GM18858 (cell line): ENCODE data around the gene TNRC18.
"Not testable (repeated sequence)": the region's sequence is repeated elsewhere in the genome, so short reads cannot be mapped to it uniquely, and the experiment has no call there.

Experiments used
- ATAC-seq: cut with Tn5 transposase; IDR thresholded peaks from one replicate; pipeline ENCODE4 v1.9.1; 2021; ENCODE audit not compliant: unreplicated experiment

The TNRC18 gene

DNA sequence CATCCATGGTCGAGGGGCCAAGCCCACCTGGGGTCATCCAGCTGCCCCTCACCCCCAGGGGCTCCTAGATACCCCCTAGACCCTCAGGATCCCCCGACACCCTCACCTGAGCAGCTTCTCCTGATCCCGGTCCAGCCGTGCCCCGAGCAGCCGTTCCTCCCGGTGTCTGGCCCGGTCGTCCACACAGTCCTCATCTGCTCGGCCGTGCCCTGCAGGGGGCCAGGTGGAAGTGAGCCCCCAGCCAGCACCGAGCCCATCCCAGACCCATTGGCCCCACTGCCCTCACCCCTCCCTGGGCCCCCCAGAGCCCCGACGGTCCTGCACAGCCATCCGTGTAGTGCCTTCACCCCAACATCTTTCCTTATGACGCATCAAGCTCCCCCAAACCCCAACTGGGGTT lies 45.8 kb downstream of the TNRC18 start:
- ATAC-seq: no peak

DNA sequence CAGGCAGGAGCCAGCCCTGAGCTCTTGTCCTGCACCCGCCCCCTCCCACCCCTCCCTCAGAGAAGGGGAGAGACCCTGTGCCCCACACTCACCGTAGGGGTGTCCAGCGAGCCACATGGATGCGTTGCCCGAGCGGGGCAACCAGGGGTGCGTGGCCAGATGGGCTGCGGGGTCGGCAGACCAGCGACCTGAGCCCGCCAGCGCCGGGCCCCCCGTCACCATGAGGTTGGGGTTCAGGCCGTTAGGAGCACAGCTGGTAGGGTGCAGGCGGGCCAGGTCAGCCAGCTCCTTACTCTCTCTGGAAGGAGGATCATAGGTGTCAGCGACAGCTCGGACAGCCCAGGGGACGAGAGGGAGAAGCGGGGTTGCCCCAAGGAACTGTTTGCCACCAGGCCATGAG lies 46.4 kb downstream of the TNRC18 start:
- ATAC-seq: no peak

DNA sequence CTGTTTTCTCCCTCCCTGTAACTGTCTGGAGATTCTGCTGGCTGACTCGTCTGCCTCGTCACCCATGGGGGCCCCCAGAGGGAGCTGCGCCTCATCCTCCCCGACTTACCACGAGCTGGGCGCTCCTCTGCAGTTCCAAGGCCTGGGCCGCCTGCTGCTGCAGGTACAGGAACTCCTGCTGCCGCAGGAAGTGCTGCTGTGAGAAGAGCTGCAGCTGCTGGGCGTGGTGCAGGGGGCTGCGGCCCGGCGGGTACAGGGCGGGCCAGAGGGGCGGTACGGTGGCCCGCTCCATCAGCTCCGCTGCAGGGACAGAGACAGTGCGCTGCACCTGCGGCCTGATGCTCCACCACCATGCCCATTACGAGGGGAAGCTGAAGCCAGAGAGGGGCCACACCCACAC lies 47.7 kb downstream of the TNRC18 start:
- ATAC-seq: no peak

DNA sequence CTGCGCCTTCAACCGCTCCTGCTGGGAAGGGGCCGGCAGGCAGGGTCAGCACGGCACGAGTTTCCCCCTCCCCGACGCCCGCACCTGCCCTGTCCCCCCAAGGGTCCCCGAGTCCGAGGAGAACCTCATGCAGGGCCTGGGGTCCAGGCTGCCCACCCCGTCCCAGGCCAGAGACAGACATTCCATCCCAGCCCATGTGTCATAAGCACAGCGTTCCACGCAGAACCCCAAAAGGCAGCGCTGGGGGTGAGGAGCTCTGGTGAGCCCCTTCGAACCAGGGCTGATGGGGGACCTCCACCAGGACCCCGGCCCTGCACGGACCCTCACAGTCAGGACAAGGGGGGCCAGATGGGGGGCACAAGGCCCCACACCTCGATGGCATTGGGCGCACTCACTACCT lies 49.2 kb downstream of the TNRC18 start:
- ATAC-seq: no peak

DNA sequence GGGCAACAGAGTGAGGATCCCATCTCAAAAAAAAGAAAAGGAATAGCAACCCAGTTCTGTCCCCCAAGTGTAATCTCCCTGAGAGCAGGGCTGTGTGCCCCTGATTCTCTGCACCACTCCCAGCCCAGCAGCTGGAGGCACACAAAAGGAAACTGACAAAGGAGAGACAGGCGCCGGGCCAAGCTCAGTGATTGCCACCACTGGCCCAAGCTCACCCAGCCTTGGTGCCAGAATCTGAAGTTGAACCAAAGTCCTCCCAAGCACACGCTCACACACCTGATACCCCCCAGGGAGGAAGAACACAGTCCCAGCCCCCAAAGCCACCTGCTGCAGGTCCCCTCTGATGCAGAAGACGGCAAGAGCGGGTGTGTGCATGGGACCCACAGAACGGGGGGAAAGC lies 50.3 kb downstream of the TNRC18 start:
- no peak for ATAC-seq

DNA sequence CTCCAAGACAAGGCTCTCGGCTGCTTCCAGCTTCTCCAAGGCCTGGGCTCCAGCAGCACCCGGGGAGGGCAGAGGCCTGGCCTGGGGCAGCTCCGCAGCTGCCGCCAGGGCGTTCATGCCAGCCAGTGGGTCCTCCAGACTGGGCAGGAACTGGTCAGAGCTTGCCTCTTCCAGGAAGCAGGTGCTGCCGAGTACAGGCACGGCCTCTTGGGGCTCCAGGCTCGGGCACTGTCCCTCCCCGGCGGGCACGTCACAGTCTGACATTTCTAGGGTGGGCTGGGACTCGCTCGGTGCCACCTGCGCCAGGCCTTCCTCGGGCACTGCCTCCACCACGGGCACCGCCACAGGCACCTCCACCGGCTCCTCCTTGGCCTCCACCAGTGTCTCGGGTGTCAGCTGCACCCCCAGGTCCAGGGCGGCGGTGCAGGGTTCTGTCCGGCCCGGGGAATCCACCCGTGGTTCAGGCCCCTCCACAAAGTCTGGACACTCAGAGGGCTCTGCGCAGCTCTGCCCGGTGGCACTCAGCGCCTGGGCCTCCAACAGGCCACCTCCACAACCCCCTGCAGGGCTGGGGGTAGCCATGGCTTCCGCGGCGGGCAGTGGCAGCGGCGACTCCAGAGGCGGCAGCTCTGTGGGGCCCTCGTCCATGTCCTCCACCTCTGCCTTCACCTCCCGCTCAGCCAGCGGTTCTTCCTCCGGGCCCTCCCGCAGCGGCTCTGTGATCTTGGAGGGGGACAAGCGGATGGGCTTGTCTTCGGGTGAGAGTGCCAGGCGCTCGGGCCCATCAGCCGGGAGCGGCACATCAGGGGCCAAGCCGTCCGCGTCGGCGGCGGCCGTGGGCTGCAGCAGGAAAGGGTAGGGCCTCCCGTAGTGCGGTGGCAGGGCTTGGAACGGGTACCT lies 52.9 kb downstream of the TNRC18 start:
- no peak for ATAC-seq

DNA sequence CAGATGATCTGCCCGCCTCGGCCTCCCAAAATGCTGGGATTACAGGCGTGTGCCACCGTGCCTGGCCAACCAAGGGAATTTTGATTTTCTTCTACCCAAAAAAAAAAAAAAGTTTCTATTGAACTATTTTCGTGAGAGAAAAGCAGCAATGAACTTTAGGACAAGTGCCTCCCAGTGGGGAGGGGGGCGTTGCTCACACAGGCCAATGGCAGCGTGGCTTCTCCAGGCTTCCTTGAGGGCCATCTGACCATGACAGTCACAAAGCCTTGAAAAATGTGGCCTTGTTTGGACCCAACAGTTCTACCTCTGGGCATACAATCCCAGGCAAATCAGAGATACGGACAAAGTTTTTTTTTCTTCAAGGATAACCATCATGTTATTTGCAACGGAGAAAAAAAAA lies 56.0 kb downstream of the TNRC18 start:
- no peak for ATAC-seq

DNA sequence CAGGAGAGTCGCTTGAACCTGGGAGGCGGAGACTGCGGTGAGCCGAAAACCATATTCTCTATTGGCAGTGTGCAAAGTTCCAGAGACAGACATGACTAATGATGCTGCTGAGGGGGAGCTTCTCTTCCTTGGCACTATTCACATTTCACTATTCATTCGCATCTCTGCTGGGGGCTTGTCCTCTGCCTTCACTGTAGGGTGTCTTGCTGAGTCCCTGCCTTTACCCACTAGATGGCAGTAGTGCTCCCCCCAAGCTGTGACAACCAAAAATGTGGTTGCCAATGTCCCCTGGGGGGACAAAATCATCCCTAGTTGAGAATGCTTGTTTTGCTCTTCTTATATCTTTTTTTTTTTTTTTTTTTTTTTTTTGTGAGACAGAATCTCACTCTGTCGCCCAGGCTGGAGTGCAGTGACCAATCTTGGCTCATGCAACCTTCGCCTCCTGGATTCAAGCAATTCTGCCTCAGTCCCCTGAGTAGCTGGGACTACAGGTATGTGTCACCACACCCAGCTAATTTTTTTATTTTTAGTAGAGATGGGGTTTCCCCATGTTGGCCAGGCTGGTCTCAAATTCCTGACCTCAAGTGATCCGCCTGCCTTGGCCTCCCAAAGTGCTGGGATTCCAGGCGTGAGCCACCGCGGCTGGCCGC lies 57.5 kb downstream of the TNRC18 start:
- ATAC-seq: peak; percentile 62

DNA sequence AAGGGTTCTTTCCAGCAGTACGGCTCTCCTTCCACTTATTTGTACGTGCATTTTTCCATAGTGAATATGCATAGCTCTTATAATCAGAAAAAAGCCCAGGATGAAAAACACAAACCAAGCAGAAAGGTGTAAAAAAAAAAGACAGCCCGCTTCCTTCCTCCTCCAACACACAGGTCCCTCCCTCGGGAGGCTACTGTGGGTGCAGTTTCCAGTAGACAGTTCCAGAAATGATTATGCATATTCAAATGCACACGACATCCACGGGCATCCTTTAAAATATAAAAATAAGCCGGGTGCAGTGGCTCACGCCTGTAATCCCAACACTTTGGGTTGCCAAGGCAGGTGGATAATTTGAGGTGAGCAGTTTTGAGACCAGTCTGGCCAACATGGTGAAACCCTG lies 59.9 kb downstream of the TNRC18 start:
- ATAC-seq: no peak

DNA sequence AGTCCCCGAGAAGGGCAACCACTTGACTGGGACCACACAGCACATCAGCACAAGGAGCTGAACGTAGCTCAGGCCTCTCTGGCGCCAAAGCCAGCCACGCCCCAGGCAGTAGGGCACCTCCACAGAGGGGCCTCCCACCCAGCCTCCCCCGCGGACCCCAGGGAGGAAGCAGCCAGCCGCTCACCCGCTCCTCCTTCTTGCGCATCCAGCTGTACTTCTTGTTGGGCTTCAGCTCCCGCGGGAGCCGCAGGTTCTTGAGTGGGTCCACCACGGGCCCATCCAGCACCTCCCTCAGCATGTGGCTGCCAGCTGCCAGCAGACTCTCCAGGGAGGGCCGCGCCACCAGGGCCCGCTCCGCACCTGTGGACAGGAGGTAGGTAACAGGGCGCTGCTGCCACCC lies 61.2 kb downstream of the TNRC18 start:
- no peak for ATAC-seq

DNA sequence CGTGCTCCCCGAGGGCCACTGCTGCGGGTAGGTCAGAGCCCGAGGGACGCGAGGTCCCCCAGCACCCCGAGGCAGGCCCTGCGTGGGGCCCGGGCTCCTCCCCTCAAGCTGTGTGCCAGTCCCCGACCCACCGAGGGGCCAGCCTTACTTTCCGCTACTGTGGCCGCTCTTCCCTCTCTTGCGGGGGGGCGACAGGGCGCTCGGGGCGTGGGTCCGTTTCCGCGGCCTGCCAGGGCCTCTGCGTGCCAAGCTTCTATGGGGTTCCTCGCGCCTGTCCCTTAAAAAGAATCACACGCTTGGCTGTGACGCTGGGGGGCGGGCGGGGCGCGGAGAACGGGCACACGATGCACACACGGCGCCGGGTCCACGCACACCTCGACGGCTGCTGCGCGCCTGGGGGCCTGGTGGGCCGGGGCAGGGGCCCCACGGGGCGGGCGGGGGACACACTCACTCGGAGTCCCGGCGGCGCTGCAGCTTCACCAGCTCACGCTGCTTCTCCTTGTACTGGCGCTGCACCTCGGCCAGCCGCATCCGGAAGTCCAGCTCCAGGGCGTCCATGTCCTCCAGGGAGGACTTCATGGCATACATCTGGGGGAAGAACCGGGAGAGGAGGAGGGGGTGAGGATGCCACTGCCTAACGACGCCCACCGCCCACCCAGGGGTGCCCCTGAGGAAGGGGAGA lies 62.0 kb downstream of the TNRC18 start:
- ATAC-seq: no peak

DNA sequence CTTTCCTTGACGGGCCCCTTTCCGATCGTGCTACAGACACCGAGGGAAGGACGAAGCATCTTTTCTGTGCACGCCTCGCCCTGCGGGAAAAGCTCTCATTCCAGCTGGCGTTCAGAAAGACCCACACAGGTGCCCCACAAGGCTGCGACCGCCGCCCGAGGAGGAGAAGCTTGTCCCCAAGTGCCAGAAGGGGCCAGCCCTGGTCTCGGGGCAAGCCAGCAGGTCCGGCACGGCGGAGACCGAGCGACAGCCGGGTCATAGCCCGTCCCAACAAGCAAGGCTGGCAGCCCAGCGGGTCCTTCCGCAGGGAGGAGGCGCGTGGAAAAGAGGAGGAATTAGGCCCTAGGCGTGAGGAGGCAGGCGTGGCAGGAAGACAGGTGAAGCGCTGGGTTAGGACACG lies 62.7 kb downstream of the TNRC18 start:
- ATAC-seq: no peak

DNA sequence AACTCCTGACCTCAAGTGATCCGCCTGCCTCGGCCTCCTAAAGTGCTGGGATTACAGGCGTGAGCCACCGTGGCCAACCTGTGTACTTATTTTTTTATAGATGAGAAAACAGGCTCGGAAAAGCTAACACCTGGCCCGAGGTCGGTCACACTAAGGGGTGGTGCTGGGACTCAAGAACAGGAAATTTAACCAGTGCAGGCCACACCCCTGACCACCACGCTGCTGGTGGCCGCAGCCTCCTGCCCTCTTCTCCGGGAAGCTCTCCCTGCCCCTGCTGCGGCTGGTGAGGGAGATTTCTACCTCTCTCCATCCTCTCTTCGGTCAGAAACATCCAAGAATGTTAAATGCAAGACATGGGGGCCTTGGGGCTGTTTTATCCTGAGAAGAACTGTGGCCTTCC lies 63.2 kb downstream of the TNRC18 start:
- ATAC-seq: no peak

DNA sequence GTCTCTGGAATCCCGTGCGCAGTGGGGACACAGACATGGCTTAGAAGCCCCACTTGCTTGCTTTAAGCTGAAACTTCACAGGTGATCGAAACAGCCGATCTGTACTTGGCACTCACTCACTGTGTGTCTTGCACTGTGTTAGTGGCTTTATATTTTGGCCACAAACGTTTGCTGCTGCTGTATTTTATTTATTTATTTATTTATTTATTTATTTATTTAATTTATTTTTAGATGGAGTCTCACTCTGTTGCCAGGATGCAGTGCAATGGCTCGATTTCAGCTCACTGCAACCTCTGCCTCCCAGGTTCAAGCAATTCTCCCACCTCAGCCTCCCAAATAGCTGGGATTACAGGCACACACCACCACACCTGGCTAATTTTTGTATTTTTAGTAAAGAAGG lies 63.6 kb downstream of the TNRC18 start:
- not testable (repeated sequence) for ATAC-seq

DNA sequence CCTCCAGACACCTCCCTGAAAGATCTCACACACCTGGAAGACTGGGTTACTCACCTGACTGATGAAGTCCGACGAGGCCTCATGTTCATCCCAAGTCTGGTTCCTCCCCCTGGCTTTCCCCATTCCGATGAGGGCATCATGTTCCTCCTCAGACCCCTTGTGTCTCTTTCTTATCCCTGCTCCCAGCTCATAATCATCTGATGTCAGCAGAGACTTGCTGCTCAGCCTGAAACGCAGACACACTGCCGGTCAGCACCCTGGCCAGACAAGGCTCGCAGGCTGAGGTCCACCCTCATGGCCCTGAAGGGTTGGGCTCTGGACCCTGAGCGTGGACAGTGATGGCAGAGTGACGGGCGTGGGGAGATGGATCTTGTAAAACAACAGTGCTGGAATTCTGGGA lies 64.3 kb downstream of the TNRC18 start:
- ATAC-seq: no peak

DNA sequence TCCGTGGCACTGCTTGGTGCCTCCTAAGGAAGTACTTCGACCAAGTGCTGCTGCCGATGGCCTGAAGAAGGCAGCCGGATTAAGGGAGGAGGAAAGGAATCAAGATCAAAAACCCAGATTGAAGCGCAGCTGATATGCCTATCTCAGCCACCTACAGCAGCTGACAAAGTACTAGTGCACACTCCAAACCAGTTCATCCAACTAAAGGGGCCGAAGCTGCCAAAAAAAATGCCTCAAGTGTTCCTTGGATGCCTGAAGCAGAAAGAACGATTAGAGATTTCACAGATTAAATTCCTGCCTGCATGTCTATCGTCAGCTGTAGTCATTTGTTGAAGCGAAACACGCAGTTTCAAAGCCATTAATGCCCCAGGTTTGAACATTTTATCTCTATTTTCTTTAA lies 65.7 kb downstream of the TNRC18 start:
- no peak for ATAC-seq

DNA sequence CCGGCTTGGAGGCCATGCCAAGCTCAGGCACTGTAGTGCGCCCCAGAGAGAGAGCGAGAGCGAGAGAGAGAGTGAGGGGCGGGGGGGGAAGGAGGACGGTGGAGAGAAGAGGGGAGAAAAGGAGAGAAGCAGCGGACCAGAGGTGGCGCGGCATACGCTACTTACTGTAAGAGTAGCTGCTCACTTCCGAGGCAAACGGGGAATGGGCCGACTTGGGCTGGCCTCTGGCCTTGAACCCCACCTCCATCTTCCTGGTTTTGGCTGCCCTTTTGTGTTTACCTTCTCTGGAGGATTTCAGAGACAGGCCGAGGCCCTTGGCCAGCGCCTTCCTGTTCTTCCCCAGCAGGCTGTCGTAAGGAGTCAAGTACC lies 66.9 kb downstream of the TNRC18 start:
- ATAC-seq: no peak

DNA sequence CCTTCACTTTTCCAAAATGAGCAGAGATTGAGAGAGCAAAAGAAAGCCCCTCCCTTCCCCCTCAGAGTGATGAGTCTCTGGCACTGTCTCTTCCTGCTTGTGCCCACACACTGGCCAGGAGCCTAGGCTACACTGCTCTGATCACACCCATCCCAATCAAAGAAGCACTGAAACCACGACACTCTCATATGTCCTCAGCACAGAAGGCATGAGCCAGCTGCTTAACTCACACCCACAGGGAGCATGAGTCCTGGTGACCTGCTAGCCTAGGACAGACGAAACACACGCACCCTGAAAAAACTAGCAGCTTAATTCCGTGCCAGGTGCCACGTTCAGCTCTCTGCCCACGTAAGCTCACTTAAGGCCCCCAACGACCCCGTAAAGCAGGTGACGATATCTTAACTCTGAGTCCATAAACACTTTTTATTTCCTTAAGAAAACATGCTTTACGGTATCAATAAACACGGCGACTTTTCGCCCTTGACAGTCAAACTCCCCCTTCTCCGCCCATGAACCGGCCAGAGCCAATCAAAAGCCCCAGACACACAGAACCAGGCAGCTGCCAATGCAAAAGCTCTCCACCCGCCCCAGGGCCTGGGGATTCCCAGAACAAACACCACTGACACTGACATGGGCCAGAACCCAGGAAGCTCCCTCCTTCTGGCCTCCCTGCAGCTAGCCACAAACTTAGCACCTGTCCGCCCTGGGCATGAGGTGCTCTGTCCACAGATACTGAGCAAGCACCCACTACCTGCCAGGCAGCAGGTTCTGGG lies 69.0 kb downstream of the TNRC18 start:
- ATAC-seq: no peak

DNA sequence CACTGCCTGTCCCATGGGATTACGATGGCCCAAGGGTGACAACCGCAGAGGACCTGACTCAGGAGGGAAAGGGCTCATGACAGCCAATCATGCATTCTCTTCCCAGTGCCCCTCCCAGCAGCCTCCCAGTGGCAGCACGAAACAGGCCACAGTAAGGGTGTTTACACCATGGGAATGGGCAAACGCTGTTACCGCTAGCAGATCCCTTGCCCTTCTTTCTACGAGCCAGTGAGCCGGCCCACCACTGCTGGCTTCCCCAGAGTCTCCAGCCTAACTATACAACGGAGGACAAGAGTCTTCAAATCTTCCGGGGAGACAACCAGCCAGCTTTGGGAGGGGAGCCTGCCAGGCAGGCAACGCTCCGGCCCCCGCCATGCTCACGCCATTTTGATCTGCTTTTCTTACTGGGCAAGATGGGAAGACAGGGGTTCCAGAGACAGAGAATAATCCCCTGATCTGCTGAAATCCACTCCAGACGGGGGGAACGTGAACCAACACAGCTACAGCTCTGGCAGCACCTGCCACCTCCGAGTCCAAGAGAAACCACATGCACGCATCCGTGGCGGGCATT lies 71.1 kb downstream of the TNRC18 start:
- no peak for ATAC-seq

DNA sequence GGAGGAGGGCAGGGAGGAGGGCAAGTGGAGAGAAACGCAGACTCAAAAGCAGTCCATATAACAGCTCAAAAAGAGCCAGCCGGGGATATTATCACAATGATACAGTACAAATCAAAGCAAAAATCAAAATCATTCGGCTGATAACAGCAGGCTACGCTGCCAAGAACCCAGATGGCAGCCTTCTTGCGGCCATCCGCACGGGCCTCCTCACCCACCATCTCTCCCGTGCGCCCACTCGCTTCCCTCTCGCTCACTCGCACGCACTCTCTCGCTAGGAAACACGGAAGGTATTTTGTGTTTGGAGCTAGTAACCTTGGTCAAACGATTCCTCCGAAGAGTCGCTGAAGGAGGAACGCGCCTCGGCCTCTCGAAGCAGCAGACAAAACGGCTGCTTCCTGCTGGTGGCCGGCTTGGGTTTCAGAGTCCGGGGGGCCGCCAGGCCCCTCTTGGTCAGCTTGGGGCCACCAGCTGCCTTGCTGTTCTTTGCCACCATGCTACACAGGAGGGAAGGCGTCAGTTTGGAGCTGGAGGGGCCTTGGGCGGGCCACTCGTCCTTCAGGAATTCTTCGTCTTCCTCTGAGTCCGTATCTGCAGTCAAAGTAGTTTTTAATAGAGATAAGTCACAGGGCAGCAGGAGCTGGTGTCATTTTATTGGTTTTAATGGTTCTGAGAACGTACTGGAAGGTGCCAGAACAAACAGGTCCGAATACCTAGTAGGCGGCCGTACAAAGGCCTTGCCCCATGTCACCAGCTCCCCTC lies 71.9 kb downstream of the TNRC18 start:
- ATAC-seq: no peak
